K562 (cell line): ENCODE results near the gene CELA3A. TPM values are rescaled to one million over a fixed set of nuclear protein-coding genes. Genes with fewer than 3 reads are reported as not detected.
A peak's percentile ranks its signal among the peaks of the same experiment; 100 is the strongest.

Experiments
- CEBPB ChIP-seq: fragments of 450-650 bp; IDR thresholded peaks from 2 replicates; pipeline ENCODE4 v1.6.1; 2016; ENCODE audit warnings: missing genetic modification characterization, missing compliant biosample characterization
- EP300 ChIP-seq: IDR thresholded peaks from 2 replicates; pipeline ENCODE4 v1.6.1; 2012; ENCODE audit warnings: low read length, improper control_type of control experiment
- EP400 ChIP-seq: fragments of 450-650 bp; IDR thresholded peaks from 2 replicates; pipeline ENCODE4 v1.6.1; 2017; ENCODE audit warnings: antibody characterized with exemption, mild to moderate bottlenecking, moderate library complexity
- FOXA1 ChIP-seq: fragments of 450-650 bp; IDR thresholded peaks from 2 replicates; pipeline ENCODE4 v1.6.1; 2016; ENCODE audit warnings: mild to moderate bottlenecking, borderline replicate concordance
- FOXK1 ChIP-seq: sonication (generic); formaldehyde crosslinking; IDR thresholded peaks from 2 replicates; pipeline ENCODE4 v1.8.0; 2022; ENCODE audit warnings: missing genetic modification reagents, mild to moderate bottlenecking, borderline replicate concordance
- GTF2E2 ChIP-seq: fragments of 200-800 bp; sonication (Bioruptor generic); IDR thresholded peaks from 2 replicates; pipeline ENCODE4 v1.6.1; 2016; ENCODE audit warnings: missing genetic modification characterization, missing compliant biosample characterization
- HSF4 ChIP-seq: fragments of 250-450 bp; sonication (Bioruptor Pico); IDR thresholded peaks from 2 replicates; pipeline ENCODE4 v2.1.2; 2022; ENCODE audit warnings: mild to moderate bottlenecking, moderate library complexity, borderline replicate concordance
- MAZ ChIP-seq, 2 experiments: fragments of 450-650 bp in 1 of 2; sonication (generic) in 1 of 2; formaldehyde crosslinking; IDR thresholded peaks in 1 of 2; conservative IDR thresholded peaks in 1 of 2; 2 replicates each; pipeline versions ENCODE4 v1.4.0 to v1.5.0; 2020; ENCODE audit warnings: mild to moderate bottlenecking in 1 of 2, missing genetic modification reagents in 1 of 2
- SUPT5H ChIP-seq: fragments of 450-650 bp; IDR thresholded peaks from 2 replicates; pipeline ENCODE4 v1.6.1; 2016
- ZNF197 ChIP-seq: fragments of 200-800 bp; sonication (Bioruptor generic); IDR thresholded peaks from 2 replicates; pipeline ENCODE4 v1.6.1; 2016; ENCODE audit warnings: low read depth, missing genetic modification characterization, missing compliant biosample characterization
- ZNF431 ChIP-seq: sonication (generic); formaldehyde crosslinking; IDR thresholded peaks from 2 replicates; pipeline ENCODE4 v1.8.0; 2022; ENCODE audit warnings: mild to moderate bottlenecking, missing genetic modification reagents
- polyA plus RNA-seq, 8 experiments: library from polyadenylated mRNA; depleted of rRNA in 4 of 8; stranded (reverse) in 5 of 8; unstranded in 3 of 8; fragments of >200 nt; fragmentation: Nextera tagmentation in 2 of 8; fragmentation: Illumina TruSeq in 1 of 8; extraction: Ambion mirVana in 2 of 8; extraction: Trizol in 1 of 8; gene quantifications; 2 replicates each; pipeline versions ENCODE4 v1.2.1 to v1.2.3, GENCODE V29; 2011 to 2014; ENCODE audit warnings: inconsistent platforms in 1 of 8, missing spikeins in 1 of 8
- total RNA-seq, 7 experiments: library from RNA; depleted of rRNA in 6 of 7; stranded (reverse); fragments of >200 nt in 6 of 7; fragmentation: Illumina TruSeq in 2 of 7; extraction: Trizol in 2 of 7; gene quantifications; 2 replicates each; pipeline versions ENCODE4 v1.2.1 to v1.2.3, GENCODE V29; 2011 to 2021; ENCODE audit warnings: low replicate concordance in 1 of 7
- TF ChIP-seq, protein P1 (sequence below), 3 experiments: fragments of 200-800 bp in 1 of 3; sonication (Bioruptor generic) in 1 of 3; sonication (generic) in 1 of 3; formaldehyde crosslinking in 1 of 3; IDR thresholded peaks; 2 replicates each; pipeline versions ENCODE4 v1.6.1 to v1.8.0; 2016 to 2022; ENCODE audit warnings: mild to moderate bottlenecking in 2 of 3, missing compliant biosample characterization in 2 of 3, missing genetic modification characterization in 2 of 3, missing genetic modification reagents in 1 of 3
- TF ChIP-seq, protein P2 (sequence below), 2 experiments: fragments of 450-650 bp in 1 of 2; sonication (generic) in 1 of 2; formaldehyde crosslinking; conservative IDR thresholded peaks; 2 replicates each; pipeline versions ENCODE4 v1.4.0 to v1.8.1; 2020 to 2022; ENCODE audit warnings: mild to moderate bottlenecking in 1 of 2, missing genetic modification reagents in 1 of 2
- TF ChIP-seq, protein P3 (sequence below): fragments of 450-650 bp; formaldehyde crosslinking; IDR thresholded peaks from 2 replicates; pipeline ENCODE4 v1.4.0; 2020; ENCODE audit warnings: mild to moderate bottlenecking, moderate library complexity

CELA3A gene
- total and polyA plus RNA-seq, 9 of the 15 experiments (the other 6 are each of a cell fraction or from before 2014, with no cell fraction given), result 5.4 TPM; not detected in 8

DNA sequence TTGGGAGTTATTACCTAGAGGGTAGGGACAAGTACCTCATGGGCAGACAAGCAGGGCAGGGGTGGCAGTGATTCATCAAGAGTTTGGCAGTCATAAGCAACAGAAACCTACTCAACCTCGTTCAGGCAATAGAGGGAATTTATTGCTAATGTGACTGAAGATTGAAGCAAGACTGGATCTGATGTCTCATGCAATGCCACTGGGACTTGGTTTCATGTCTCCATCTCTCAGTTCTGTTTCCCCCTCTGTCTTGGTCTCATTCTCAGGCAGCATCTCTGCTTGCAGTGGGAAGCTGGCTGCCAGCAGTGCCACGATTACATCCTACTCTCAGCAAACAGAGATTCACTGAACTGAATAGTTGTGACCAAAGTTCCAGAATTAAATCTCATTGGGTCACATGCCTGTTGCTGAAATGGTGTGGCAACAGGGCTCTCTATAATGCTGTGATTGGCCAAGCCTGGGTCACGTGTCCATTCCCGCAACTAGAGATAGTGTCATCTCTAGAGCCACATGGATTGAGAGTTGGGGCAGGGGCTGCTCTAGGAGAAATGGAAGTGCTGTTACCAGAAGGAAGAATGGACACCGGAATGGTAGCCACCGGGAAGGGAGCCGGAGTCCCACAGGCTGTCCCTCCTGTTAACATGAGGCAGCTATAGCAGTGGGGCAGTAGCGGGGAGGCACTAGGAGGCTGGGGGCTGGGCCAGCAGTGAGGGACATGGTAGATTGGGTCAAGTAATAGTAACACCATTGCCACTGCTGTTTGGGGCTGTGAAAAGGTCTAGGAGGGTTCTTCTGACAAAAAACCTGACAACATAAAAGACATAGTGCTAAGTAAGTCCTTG is 47.1 kb downstream of the CELA3A start (continued):
- TF ChIP-seq, protein P1, sequence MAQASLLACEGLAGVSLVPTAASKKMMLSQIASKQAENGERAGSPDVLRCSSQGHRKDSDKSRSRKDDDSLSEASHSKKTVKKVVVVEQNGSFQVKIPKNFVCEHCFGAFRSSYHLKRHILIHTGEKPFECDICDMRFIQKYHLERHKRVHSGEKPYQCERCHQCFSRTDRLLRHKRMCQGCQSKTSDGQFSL (CRISPR knock-in tag; IDR thresholded peaks at IDR 0.05), result no peak
- TF ChIP-seq, protein P1 (tag; IDR thresholded peaks at IDR 0.05), result 0 out of 4 replicates have a peak, but pooled peaks of 1 of the 2 experiments have one; percentile 16
- TF ChIP-seq FOXA1, result no peak
- no peak for TF ChIP-seq ZNF431 (CRISPR knock-in tag)
- peak; percentile 97 for TF ChIP-seq CEBPB (tag)
- TF ChIP-seq FOXK1 (CRISPR knock-in tag), result peak; percentile 90
- TF ChIP-seq EP400, result peak; percentile 85
- TF ChIP-seq, protein P2, sequence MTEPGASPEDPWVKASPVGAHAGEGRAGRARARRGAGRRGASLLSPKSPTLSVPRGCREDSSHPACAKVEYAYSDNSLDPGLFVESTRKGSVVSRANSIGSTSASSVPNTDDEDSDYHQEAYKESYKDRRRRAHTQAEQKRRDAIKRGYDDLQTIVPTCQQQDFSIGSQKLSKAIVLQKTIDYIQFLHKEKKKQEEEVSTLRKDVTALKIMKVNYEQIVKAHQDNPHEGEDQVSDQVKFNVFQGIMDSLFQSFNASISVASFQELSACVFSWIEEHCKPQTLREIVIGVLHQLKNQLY (CRISPR knock-in tag; conservative IDR thresholded peaks at IDR 0.05), result no peak
- peak; percentile 29; the same call in 1 of the 2 replicates for TF ChIP-seq ZNF197 (CRISPR knock-in tag)
- TF ChIP-seq, protein P3, sequence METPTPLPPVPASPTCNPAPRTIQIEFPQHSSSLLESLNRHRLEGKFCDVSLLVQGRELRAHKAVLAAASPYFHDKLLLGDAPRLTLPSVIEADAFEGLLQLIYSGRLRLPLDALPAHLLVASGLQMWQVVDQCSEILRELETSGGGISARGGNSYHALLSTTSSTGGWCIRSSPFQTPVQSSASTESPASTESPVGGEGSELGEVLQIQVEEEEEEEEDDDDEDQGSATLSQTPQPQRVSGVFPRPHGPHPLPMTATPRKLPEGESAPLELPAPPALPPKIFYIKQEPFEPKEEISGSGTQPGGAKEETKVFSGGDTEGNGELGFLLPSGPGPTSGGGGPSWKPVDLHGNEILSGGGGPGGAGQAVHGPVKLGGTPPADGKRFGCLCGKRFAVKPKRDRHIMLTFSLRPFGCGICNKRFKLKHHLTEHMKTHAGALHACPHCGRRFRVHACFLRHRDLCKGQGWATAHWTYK (CRISPR knock-in tag), result peak; percentile 52; the same call in 1 of the 2 replicates
- TF ChIP-seq SUPT5H, result peak; percentile 50; the same call in 1 of the 2 replicates
- peak; percentile 18 to 52; a peak in 3 of 4 replicates for TF ChIP-seq MAZ (CRISPR knock-in tag; conservative IDR thresholded peaks at IDR 0.05 in 1 of 2, IDR thresholded peaks at IDR 0.05 in 1 of 2)
- 0 out of 2 replicates have a peak, but pooled peaks have one; percentile 4 for TF ChIP-seq HSF4 (CRISPR knock-in tag)
- TF ChIP-seq GTF2E2 (tag), result peak; percentile 61; the same call in 1 of the 2 replicates
- peak; percentile 39; the same call in 1 of the 2 replicates for TF ChIP-seq EP300
